ENCODE results near the gene GOLGA6C. TPM values are rescaled to one million over a fixed set of nuclear protein-coding genes. Genes with fewer than 3 reads are reported as not detected.
"Not testable (repeated sequence)": the region's sequence is repeated elsewhere in the genome, so short reads cannot be mapped to it uniquely, and the experiment has no call there.

The GOLGA6C gene
- total RNA-seq, 3 donors from 2014 or later: 0.33 TPM; not detected in 2

DNA sequence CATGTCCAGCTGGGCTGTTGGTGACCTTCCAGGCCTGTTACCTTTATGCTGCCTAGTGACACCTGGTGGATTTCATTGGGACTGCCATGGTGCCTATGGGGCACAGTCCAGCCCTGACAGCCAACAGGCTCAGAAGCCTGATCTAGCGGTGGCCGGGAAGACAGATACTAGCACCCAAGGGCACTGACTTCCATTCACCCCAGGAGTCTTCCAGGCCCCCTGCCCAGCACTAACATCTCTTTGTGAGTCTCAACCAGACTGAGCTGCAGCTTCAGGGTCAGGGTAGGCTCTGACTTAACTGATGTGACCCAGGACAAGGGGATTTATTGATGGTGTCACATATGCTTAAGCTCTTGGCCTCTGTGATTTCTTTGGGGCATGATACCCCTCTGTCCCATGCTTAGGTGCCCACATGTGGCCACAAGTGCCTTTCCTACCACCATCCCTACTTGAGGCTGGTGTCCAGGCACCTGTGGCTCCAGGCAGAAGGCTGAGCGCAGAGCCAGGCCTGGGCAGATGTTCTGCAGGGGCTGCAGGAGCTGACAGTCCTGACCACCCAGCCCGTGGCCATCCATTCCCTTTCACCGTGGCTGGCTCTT lies 16.5 kb downstream of the GOLGA6C start:
- H3K9me3 ChIP-seq; intact Hi-C loops (cut with DNase I; ENCODE audit: low total_unique reads); H3K4me3 ChIP-seq; H3K4me1 ChIP-seq; H3K36me3 ChIP-seq; H3K27me3 ChIP-seq; H3K27ac ChIP-seq: not testable (repeated sequence)
- TF ChIP-seq, protein P1, sequence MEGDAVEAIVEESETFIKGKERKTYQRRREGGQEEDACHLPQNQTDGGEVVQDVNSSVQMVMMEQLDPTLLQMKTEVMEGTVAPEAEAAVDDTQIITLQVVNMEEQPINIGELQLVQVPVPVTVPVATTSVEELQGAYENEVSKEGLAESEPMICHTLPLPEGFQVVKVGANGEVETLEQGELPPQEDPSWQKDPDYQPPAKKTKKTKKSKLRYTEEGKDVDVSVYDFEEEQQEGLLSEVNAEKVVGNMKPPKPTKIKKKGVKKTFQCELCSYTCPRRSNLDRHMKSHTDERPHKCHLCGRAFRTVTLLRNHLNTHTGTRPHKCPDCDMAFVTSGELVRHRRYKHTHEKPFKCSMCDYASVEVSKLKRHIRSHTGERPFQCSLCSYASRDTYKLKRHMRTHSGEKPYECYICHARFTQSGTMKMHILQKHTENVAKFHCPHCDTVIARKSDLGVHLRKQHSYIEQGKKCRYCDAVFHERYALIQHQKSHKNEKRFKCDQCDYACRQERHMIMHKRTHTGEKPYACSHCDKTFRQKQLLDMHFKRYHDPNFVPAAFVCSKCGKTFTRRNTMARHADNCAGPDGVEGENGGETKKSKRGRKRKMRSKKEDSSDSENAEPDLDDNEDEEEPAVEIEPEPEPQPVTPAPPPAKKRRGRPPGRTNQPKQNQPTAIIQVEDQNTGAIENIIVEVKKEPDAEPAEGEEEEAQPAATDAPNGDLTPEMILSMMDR (IDR thresholded peaks at IDR 0.05): peak; percentile 46 to 70 (median 55)
- peak; percentile 73 to 80 for DNase-seq (ENCODE audit: low spot score in 2 of 2)

DNA sequence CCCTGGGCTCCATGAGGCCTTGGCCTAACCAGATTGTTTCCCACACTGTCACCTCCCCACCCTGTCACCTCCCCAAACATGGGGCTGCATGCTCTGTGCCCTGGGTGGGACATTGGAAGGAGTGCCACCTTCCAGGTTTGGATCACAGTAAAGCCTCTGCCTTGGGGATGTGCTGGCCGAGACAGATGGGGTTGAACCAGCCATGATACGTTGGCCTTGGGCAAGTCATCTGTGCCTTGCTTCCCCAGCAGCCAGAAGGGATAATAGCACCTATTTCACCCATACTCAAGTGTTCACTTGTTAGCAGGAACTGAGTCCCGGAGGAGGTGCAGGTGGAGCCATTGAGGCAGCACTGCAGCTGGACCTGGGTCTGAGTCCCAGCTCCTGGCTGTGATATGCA lies 17.5 kb downstream of the GOLGA6C start:
- H3K27ac ChIP-seq; H3K9me3 ChIP-seq; intact Hi-C loops (cut with DNase I; ENCODE audit: low total_unique reads); H3K4me1 ChIP-seq; H3K4me3 ChIP-seq; H3K36me3 ChIP-seq; H3K27me3 ChIP-seq: not testable (repeated sequence)
- DNase-seq (ENCODE audit: low spot score in 2 of 2): peak in 1 of 2 donors; percentile 25

DNA sequence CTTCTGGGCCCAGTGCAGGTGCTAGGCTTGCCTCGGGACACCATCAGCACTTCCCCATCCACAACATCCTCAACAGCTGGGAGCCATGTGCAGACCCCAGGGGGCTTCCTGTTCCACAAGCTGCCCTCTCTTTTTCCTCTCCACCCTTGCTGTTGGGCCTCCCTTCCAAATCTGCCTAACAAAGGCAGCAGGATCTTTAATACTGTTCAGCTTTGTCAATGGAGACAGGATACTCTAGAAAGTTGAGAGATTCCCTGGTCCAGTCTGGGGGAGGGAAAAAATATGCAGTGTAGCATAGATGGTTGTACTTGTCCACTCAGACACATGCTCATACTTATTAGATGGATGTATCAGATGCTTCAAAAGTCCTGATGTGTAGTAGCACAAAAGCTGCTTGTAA lies 20.4 kb downstream of the GOLGA6C start:
- intact Hi-C loops (cut with DNase I; ENCODE audit: low total_unique reads); DNase-seq (ENCODE audit: low spot score in 2 of 2); H3K36me3 ChIP-seq; H3K9me3 ChIP-seq; H3K4me3 ChIP-seq; H3K27ac ChIP-seq; H3K4me1 ChIP-seq; H3K27me3 ChIP-seq: not testable (repeated sequence)

DNA sequence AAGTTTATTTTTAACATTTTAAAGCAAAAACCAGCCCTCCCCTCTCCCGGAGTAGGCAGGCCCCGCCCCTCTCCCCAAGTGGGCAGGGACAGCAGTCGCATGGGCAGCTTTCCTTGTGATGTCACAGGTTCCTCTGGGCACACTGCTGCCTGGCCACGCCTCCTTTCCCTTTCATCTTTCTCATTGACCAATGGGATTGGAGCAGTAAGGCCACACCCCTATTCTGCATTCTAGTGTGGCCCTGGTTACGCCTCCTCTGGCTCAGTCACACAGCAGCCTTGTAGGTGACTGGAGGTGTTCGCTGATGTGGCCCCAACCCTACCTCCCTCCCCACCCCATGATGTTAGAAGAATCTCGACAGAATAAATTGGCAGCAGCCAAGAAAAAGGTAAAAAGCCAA lies 24.4 kb downstream of the GOLGA6C start, which contains the start of gene GOLGA6D:
TSS of gene GOLGA6D (plus strand) at position 264 of the 400 bp plus-strand sequence. CDS start at position 305, 41 bp downstream.
- intact Hi-C loops (cut with DNase I; ENCODE audit: low total_unique reads): not testable (repeated sequence)

DNA sequence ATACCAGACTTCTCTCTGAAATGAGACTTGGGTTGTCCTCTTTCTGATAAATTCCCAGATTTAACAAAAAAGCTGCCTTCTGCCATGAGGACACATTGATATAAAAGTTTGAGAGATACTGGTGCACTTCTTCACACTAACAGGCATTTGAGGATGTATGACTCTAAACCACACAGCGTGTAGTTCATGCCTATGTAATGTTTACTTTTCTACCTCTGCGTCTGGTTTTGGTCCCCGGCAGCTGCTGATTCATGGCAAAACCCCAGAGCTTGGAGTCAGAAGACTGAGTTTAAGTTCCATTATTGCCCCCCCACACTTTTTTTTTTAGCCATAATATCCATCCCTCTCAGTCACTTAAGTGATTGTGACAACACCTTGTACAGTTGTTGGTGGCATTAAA lies 26.0 kb downstream of the GOLGA6C start:
- H3K27ac ChIP-seq; H3K9me3 ChIP-seq; intact Hi-C loops (cut with DNase I; ENCODE audit: low total_unique reads); H3K36me3 ChIP-seq; H3K27me3 ChIP-seq; H3K4me1 ChIP-seq; H3K4me3 ChIP-seq; DNase-seq (ENCODE audit: low spot score in 2 of 2): not testable (repeated sequence)

More for the DNA sequence above, 24.4 kb downstream of the GOLGA6C start, which contains the start of gene GOLGA6D:
- H3K4me3 ChIP-seq; H3K36me3 ChIP-seq; DNase-seq (ENCODE audit: low spot score in 2 of 2); H3K9me3 ChIP-seq; H3K27me3 ChIP-seq; H3K27ac ChIP-seq; H3K4me1 ChIP-seq: not testable (repeated sequence)

DNA sequence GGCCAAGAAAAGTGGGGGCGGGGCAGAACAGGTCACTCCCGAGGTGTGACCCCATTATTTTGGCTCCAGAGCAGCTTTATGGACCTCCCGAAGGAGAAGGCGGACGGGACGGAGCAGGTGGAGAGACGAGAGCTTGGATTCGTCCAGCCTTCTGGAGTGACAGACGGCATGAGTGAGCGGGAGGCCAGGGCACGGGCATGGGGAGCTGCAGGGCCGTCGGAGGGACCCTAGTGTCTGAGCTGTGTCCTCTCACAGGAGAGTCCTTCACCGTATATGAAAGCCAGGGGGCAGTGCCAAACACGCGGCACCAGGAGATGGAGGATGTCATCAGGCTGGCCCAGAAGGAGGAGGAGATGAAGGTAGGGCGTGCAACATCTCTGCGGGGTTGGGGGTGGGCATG lies 35.5 kb downstream of the GOLGA6C start:
- H3K4me1 ChIP-seq; intact Hi-C loops (cut with DNase I; ENCODE audit: low total_unique reads); DNase-seq (ENCODE audit: low spot score in 2 of 2); H3K4me3 ChIP-seq; H3K9me3 ChIP-seq; H3K36me3 ChIP-seq; H3K27me3 ChIP-seq; H3K27ac ChIP-seq: not testable (repeated sequence)

DNA sequence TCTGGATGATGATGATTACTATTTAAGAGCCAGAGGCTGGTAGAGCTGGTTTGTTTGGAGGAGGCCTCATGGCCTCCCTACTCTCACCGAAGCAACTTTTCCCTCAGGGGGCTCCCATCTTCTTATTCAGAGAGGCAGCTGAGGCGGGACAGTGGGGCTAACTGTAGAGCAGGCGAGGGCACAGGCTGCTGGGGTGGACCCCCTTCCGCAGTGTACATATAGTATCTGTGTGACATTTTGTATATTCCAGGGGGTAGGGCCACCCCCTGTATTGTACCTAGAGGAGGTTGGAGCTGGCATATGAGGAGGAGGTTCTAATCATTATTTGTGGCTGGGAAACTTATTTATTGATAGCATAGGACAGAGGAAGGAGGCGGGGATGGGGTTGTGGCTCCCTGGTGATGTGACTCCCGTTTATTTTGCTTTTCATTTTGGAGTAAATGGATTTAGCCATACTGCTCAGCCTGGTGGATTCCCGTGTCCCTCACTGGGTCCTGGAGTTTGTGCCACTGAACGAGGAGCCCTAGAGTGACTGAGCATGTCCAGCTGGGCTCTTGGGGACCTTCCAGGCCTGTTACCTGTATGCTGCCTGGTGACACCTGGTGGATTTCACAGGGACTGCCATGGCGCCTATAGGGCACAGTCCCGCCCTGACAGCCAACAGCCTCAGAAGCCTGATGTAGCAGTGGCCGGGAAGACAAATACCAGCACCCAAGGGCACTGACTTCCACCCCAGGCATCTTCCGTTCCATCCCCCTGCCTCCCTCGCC lies 40.6 kb downstream of the GOLGA6C start:
- H3K4me1 ChIP-seq; H3K27ac ChIP-seq; intact Hi-C loops (cut with DNase I; ENCODE audit: low total_unique reads); H3K36me3 ChIP-seq; H3K27me3 ChIP-seq; H3K9me3 ChIP-seq; DNase-seq (ENCODE audit: low spot score in 2 of 2); H3K4me3 ChIP-seq: not testable (repeated sequence)

DNA sequence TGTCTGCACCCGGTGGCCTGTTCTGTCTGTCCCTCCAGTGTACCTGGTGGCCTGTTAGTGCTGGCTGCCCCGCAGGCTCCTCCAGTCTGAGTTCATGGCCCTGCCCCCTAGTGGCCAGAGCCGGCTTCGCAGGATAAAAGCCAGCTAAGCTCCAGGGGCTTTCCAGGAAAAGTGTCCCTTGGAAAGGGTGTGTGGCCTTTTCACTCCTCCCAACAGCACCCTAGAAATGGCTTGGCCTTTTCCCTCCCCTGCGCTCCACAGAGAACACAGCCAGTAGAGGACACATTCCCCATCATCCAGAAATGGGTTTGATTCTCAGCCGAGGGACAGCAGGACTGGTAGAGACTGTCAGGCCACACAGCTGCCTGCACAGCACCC lies 41.2 kb downstream of the GOLGA6C start:
- not testable (repeated sequence) for H3K27me3 ChIP-seq

DNA sequence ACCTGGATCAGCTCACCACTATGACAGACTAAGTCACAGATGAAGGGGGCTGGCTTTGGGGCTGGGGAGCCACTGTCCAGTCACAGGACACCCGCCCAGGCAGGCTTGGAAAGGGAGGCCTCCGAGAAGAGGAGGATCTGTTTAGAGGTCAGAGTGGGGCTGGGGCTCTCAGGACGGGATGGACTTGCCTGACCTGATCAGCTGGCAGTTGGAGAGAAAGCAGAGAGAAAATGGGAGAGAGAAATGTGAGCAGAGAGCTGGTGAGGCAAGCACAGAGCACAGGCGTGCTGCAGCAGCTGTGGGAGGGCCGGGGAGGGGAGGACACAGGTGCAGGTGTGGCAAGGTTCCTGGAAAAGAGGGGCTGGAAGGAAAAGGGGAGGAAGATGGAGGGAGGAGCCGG lies 41.9 kb downstream of the GOLGA6C start:
- H3K4me3 ChIP-seq; intact Hi-C loops (cut with DNase I; ENCODE audit: low total_unique reads): not testable (repeated sequence)

More for the DNA sequence above, 41.2 kb downstream of the GOLGA6C start:
- H3K4me3 ChIP-seq; H3K36me3 ChIP-seq; intact Hi-C loops (cut with DNase I; ENCODE audit: low total_unique reads); H3K9me3 ChIP-seq; H3K4me1 ChIP-seq; DNase-seq (ENCODE audit: low spot score in 2 of 2); H3K27ac ChIP-seq: not testable (repeated sequence)
- TF ChIP-seq, protein P1 (IDR thresholded peaks at IDR 0.05): peak in 2 of 3 donors; percentile 20 to 34

More for the DNA sequence above, 41.9 kb downstream of the GOLGA6C start:
- not testable (repeated sequence) for H3K27ac ChIP-seq; H3K4me1 ChIP-seq; DNase-seq (ENCODE audit: low spot score in 2 of 2); H3K9me3 ChIP-seq; H3K27me3 ChIP-seq; H3K36me3 ChIP-seq

Measured in breast epithelium (tissue), 4 donors.